Adipocyte (in vitro differentiated cells): Measurements from ENCODE around the gene CCNJ.
"Not testable (repeated sequence)": the region's sequence is repeated elsewhere in the genome, so short reads cannot be mapped to it uniquely, and the experiment has no call there.

ENCODE experiments used
- DNase-seq: peaks from one replicate; pipeline ENCODE4 v3.0.0-alpha.2; 2015; ENCODE audit warnings: low read depth
- H3K27me3 ChIP-seq: replicated peaks from 2 replicates; pipeline ENCODE4 v1.7.0; 2013; ENCODE audit warnings: mild to moderate bottlenecking, low read length, moderate library complexity; ENCODE audit not compliant: control insufficient read depth, insufficient read depth
- H3K36me3 ChIP-seq: 2 replicates; pipeline ENCODE4 v1.7.0; 2013; ENCODE audit warnings: low read length, mild to moderate bottlenecking, moderate library complexity; ENCODE audit not compliant: control insufficient read depth, insufficient read depth, severe bottlenecking
- H3K4me1 ChIP-seq: 2 replicates; pipeline ENCODE4 v1.7.0; 2013; ENCODE audit warnings: mild to moderate bottlenecking, low read length, moderate library complexity; ENCODE audit not compliant: control insufficient read depth, insufficient read depth
- H3K4me3 ChIP-seq: 2 replicates; pipeline ENCODE4 v1.7.0; 2013; ENCODE audit warnings: mild to moderate bottlenecking, low read length, moderate library complexity
- H3K9ac ChIP-seq: 2 replicates; pipeline ENCODE4 v1.7.0; 2013; ENCODE audit warnings: mild to moderate bottlenecking, low read length, moderate library complexity
- H3K9me3 ChIP-seq: 2 replicates; pipeline ENCODE4 v1.7.0; 2013; ENCODE audit warnings: mild to moderate bottlenecking, low read length, moderate library complexity; ENCODE audit not compliant: control insufficient read depth

The CCNJ gene, protein sequence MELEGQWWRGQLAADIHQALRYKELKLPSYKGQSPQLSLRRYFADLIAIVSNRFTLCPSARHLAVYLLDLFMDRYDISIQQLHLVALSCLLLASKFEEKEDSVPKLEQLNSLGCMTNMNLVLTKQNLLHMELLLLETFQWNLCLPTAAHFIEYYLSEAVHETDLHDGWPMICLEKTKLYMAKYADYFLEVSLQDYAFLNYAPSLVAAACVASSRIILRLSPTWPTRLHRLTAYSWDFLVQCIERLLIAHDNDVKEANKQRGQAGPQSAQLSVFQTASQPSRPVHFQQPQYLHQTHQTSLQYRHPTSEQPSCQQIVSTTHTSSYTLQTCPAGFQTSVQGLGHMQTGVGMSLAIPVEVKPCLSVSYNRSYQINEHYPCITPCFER

DNA sequence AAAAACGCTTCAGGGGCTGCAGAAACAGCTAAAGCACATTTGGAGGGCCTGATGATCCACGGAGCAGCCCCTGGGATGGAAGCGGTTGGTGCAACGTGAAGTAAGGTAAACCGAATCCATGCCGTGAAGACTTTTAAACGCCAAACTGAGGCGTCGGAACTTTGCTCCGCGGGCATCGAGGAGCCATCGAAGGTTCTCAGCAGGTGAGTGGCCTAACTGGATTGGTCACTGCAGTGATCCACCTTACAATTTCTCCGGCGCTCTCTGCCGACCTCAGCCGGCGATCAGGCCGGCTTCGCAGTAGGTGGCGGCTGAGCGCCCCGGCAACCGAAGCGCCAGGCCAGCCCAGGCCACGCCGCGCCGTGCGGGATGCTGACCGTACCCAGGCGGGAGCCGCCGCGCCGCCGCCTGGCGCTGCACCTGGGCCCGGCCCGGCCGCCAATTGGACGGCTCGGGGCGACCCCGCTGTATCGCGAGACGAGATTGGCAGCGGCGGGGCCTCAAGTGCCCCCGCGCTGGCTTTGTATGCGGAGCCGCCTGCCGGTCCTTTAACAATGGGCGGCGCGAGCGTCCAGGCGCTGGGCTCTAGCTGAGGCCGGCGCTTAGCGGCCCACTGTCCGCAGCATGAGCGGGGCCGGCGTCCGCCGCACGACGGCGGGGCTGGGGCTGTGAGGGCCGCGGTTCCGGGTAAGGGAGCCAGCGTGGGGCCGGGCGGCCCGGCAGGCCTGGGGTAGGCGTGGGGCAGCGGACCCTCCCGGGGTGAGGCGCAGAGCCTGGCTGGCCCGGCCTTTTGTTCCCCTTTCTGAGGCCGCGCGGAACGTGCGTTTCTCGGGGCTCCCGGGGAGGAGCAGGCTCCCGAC lies at the start of gene CCNJ:
Gene CCNJ (plus strand): TSS at position 551 of the 860 bp plus-strand sequence. CDS start 811 bp downstream, outside the sequence.
- peak within 1 kb of the TSS; percentile 95 for H3K9ac ChIP-seq
- H3K4me1 ChIP-seq, result peaks cover 27% of the 10 kb centered on the region
- H3K27me3 ChIP-seq, result no peaks in the 10 kb centered on the region
- H3K9me3 ChIP-seq, result no peaks in the 10 kb centered on the region
- H3K36me3 ChIP-seq, result peaks cover 15% of the 10 kb centered on the region
- H3K4me3 ChIP-seq, result peak within 1 kb of the TSS; percentile 92
- peak; percentile 98 for DNase-seq

- not testable (repeated sequence) for H3K9ac ChIP-seq, H3K9me3 ChIP-seq, H3K36me3 ChIP-seq, H3K4me3 ChIP-seq, DNase-seq, H3K27me3 ChIP-seq, H3K4me1 ChIP-seq
Measured at GRCh38 chr10:95994376-95994775, 49.0 kb upstream of the CCNJ start.

DNA sequence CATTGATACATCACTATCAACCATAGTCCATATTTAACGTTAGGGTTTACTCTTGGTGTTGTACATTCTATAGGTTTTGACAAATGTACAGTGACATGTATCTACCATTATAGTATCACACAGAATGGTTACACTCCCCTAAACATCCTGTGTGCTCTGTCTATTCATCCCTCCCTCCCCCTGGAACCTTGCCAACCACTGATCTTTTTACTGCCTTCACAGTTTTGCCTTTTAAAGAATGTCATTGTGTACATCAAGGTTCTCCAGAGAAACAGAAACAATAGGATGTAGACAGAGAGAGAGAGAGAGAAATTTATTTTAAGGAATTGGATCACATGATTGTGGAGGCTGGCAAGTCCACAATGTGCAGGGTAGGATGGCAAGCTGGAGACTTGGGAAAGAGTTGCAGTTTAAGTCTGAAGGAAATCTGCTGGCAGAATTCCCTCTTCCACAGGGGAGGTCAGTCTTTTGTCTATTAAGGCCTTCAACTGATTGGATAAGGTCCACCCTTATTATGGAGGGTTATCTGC lies 45.1 kb upstream of the CCNJ start:
- Histone ChIP-seq H3K9me3 (no peaks in the 10 kb centered on the region), H3K4me3 (no peak overlapping the region), H3K36me3 (no peaks in the 10 kb centered on the region), H3K4me1 (no peaks in the 10 kb centered on the region), H3K27me3 (no peaks in the 10 kb centered on the region), H3K9ac (no peak overlapping the region)
- no peak for DNase-seq

DNA sequence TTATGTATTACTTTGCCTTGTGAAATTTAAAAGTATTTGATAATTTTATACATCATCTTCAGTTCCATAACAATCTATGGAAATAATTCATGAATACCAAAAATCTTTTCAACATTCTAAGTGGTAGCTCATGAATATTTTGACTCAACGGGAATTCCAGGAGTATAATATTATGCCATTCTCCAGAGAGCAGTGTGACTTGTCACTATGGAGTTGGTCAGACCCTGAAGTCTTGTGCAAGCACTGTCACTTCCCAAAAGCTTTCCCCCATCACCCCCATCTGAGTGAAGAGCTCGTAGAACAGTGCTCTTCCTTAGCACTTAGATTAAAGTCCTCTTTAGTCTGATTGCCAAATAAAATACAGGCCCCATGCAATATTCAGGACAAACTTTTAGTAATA lies 29.4 kb upstream of the CCNJ start:
- no peak overlapping the region for H3K4me3 ChIP-seq
- no peaks in the 10 kb centered on the region for H3K27me3 ChIP-seq
- no peak overlapping the region for H3K9ac ChIP-seq
- no peaks in the 10 kb centered on the region for H3K36me3 ChIP-seq
- no peaks in the 10 kb centered on the region for H3K9me3 ChIP-seq
- H3K4me1 ChIP-seq, result no peaks in the 10 kb centered on the region
- no peak for DNase-seq

DNA sequence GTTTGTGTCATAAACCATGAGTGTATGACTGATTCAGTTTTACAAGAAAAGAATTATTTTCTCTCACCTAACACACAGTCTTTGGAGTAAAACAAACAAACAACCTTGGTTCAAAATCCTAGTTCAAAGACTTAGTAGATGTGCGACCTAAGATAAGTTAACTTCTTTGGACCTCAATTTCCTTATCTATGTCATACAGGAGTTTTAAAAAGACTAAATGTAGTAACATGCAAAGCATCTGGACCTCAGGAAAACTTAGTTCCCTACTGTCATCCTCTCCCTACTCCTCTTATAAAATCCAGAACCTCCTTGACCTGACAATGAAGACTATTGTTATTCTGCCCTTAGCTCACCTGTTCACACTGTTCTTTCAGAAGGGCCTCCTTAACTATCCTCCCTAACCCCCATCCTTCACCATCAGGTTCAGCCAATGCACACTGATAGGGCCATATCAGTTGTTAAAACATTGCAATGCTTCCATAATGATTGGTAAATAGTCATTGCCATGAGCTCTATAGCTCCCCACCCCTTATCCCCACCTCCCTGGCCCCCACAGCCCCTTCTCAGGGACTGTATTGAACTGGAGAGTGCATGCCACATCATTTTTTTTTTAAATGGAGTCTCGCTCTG lies 28.8 kb upstream of the CCNJ start:
- no peak overlapping the region for H3K4me3 ChIP-seq
- H3K36me3 ChIP-seq, result no peaks in the 10 kb centered on the region
- no peaks in the 10 kb centered on the region for H3K4me1 ChIP-seq
- no peaks in the 10 kb centered on the region for H3K9me3 ChIP-seq
- H3K27me3 ChIP-seq, result no peaks in the 10 kb centered on the region
- H3K9ac ChIP-seq, result no peak overlapping the region
- no peak for DNase-seq

- Histone ChIP-seq H3K36me3 (no peaks in the 10 kb centered on the region), H3K9ac (peak overlapping the region; percentile 44), H3K9me3 (no peaks in the 10 kb centered on the region), H3K4me1 (no peaks in the 10 kb centered on the region), H3K27me3 (no peaks in the 10 kb centered on the region), H3K4me3 (no peak overlapping the region)
- DNase-seq, result peak; percentile 80
Measured at GRCh38 chr10:96017191-96017687, 26.1 kb upstream of the CCNJ start.

GRCh38 chr10:96021332-96021731 lies 22.1 kb upstream of the CCNJ start:
- Histone ChIP-seq H3K9ac (no peak overlapping the region), H3K4me1 (no peaks in the 10 kb centered on the region), H3K36me3 (no peaks in the 10 kb centered on the region), H3K9me3 (no peaks in the 10 kb centered on the region), H3K27me3 (no peaks in the 10 kb centered on the region), H3K4me3 (no peak overlapping the region)
- no peak for DNase-seq

DNA sequence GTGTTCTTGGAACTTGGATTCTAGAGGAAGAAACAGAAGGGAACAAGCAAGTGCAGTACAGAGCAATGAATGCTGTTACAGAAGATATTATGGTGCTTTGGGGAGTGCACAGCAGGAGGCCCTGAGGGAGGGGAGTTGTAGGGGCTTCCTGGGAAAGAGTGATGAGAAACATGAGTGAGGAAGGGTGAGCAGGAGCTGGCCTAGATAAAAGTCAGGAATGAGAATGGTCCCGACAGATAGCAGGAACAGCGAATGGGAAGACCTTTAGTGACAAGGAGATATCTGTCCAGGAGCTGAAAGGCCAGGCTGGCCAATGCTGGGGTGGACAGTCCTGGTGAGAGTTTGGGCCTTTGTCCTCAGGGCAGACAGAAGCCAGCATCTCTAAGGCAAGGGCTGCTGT lies 20.6 kb upstream of the CCNJ start:
- DNase-seq, result no peak
- no peaks in the 10 kb centered on the region for H3K36me3 ChIP-seq
- H3K9ac ChIP-seq, result no peak overlapping the region
- H3K9me3 ChIP-seq, result no peaks in the 10 kb centered on the region
- no peaks in the 10 kb centered on the region for H3K4me1 ChIP-seq
- no peaks in the 10 kb centered on the region for H3K27me3 ChIP-seq
- H3K4me3 ChIP-seq, result no peak overlapping the region

GRCh38 chr10:96023168-96023567 lies 20.2 kb upstream of the CCNJ start:
- no peaks in the 10 kb centered on the region for H3K36me3 ChIP-seq
- H3K4me3 ChIP-seq, result no peak overlapping the region
- no peaks in the 10 kb centered on the region for H3K4me1 ChIP-seq
- H3K9me3 ChIP-seq, result no peaks in the 10 kb centered on the region
- no peak for DNase-seq
- H3K27me3 ChIP-seq, result no peaks in the 10 kb centered on the region
- H3K9ac ChIP-seq, result no peak overlapping the region

- DNase-seq, result no peak
- no peak overlapping the region for H3K9ac ChIP-seq
Measured at GRCh38 chr10:96025566-96025965, 17.8 kb upstream of the CCNJ start.

GRCh38 chr10:96034625-96035024 lies 8.8 kb upstream of the CCNJ start:
- H3K36me3 ChIP-seq, result no peaks in the 10 kb centered on the region
- H3K9ac ChIP-seq, result no peak overlapping the region
- no peaks in the 10 kb centered on the region for H3K27me3 ChIP-seq
- no peaks in the 10 kb centered on the region for H3K9me3 ChIP-seq
- DNase-seq, result no peak
- H3K4me1 ChIP-seq, result no peaks in the 10 kb centered on the region
- H3K4me3 ChIP-seq, result no peak overlapping the region

More at GRCh38 chr10:96025566-96025965, 17.8 kb upstream of the CCNJ start:
- Histone ChIP-seq H3K9me3 (no peaks in the 10 kb centered on the region), H3K4me1 (no peaks in the 10 kb centered on the region), H3K36me3 (no peaks in the 10 kb centered on the region), H3K4me3 (no peak overlapping the region), H3K27me3 (no peaks in the 10 kb centered on the region)
